Upper lobe of left lung (tissue), 4 donors: ENCODE measurements around the gene LY6G5C.
A peak's percentile ranks its signal among the peaks of the same experiment; 100 is the strongest.

Experiments used
- EP300 ChIP-seq, 4 donors: sonication (generic); formaldehyde crosslinking; IDR thresholded peaks; one replicate each; pipeline ENCODE4 v1.5.1; 2017; ENCODE audit warnings: antibody characterized with exemption in 4 of 4, control low read depth in 2 of 4
- TF ChIP-seq, protein P1 (sequence below), 6 experiments: fragments of 450-650 bp in 4 of 6; fragments of 200-600 bp in 2 of 6; sonication (generic) in 2 of 6; IDR thresholded peaks; one replicate each; pipeline ENCODE4 v1.5.1; 2016 to 2019; ENCODE audit warnings: antibody characterized with exemption in 6 of 6

DNA sequence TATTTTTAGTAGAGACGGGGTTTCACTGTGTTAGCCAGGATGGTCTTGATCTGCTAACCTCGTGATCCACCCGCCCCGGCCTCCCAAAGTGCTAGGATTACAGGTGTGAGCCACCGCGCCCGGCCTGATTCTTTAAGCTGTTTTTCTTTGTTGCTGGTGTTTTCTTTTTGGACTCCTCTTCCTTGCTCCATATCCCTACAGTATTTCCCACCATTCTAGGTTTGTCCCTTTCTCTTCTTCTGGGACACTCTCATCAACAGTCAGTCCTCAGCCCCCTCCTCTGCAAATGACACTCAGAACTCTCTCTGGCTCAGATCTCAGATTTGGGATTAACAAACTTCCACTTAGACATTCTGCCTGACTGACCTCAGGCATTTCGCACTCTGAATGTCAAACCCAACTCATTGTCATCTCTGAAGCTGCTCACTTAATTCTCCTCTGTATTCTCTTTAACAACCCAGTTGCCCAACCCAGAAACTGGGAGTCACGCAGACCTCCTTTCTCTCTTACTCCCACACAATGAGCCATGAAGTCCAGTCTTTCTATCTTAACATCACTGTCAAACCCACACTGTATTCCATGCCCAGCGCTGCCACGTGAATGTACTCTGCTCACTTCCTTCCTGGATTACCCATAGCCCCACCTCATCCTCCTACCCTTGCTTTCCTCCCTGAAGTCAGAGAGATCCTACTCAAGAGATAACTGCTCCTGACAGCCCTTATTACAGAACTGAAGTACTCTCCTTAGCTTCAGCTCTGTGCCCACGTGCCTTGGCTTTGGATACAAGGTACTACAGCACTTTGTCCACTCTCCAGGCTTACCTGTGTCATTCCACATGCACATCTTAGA is 44.9 kb upstream of the LY6G5C start:
- peak in 1 of 4 donors; percentile 34 for TF ChIP-seq EP300 (IDR thresholded peaks at IDR 0.05)
- TF ChIP-seq, protein P1, sequence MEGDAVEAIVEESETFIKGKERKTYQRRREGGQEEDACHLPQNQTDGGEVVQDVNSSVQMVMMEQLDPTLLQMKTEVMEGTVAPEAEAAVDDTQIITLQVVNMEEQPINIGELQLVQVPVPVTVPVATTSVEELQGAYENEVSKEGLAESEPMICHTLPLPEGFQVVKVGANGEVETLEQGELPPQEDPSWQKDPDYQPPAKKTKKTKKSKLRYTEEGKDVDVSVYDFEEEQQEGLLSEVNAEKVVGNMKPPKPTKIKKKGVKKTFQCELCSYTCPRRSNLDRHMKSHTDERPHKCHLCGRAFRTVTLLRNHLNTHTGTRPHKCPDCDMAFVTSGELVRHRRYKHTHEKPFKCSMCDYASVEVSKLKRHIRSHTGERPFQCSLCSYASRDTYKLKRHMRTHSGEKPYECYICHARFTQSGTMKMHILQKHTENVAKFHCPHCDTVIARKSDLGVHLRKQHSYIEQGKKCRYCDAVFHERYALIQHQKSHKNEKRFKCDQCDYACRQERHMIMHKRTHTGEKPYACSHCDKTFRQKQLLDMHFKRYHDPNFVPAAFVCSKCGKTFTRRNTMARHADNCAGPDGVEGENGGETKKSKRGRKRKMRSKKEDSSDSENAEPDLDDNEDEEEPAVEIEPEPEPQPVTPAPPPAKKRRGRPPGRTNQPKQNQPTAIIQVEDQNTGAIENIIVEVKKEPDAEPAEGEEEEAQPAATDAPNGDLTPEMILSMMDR (IDR thresholded peaks at IDR 0.05), result no peak
